CD4-positive, alpha-beta T cell (primary cell): ENCODE data around the gene RNPEPL1. TPM values are rescaled to one million over a fixed set of nuclear protein-coding genes. Genes with fewer than 3 reads are reported as not detected.

Source experiments
- ATAC-seq: fragments of 200-7000 bp; cut with Tn5 transposase; one replicate; pipeline ENCODE4 v1.10.0; 2022; ENCODE audit warnings: mild to moderate bottlenecking; ENCODE audit not compliant: poor library complexity
- CTCF ChIA-PET: fragments of 350-600 bp; sonication (Branson Sonifier 250); formaldehyde crosslinking; loops from one replicate; lab custom pipeline; 2021; ENCODE audit warnings: antibody characterized with exemption, inconsistent platforms; lab: Charles Lee
- POLR2A ChIA-PET: fragments of 350-600 bp; sonication (Branson Sonifier 250); formaldehyde crosslinking; loops from one replicate; lab custom pipeline; 2021; ENCODE audit warnings: antibody characterized with exemption, inconsistent platforms; lab: Charles Lee
- DNase-seq, 14 experiments: peaks; one replicate each; pipeline ENCODE4 v3.0.0-alpha.2; 2013 to 2020; ENCODE audit warnings: mixed read lengths in 2 of 14
- H3K27ac ChIP-seq, 2 donors: one replicate each; pipeline versions ENCODE4 v1.5.1 to v1.7.0; 2013; ENCODE audit warnings: low read length in 2 of 2, low read depth in 1 of 2, mild to moderate bottlenecking in 1 of 2
- H3K27me3 ChIP-seq, 2 experiments: 1 replicate in 1 of 2; 2 replicates in 1 of 2; pipeline versions ENCODE4 v1.6.1 to v1.7.0; 2013; ENCODE audit warnings: low read length in 2 of 2, control low read depth in 1 of 2, mild to moderate bottlenecking in 1 of 2, moderate library complexity in 1 of 2; ENCODE audit not compliant: insufficient read depth in 2 of 2, control insufficient read depth in 1 of 2
- H3K36me3 ChIP-seq: one replicate; pipeline ENCODE4 v1.6.1; 2013; ENCODE audit warnings: low read length, control low read depth; ENCODE audit not compliant: insufficient read depth
- H3K4me1 ChIP-seq: one replicate; pipeline ENCODE4 v1.6.1; 2013; ENCODE audit warnings: low read length, control low read depth; ENCODE audit not compliant: insufficient read depth
- H3K4me3 ChIP-seq: one replicate; pipeline ENCODE4 v1.5.1; 2013; ENCODE audit warnings: mild to moderate bottlenecking, low read length, moderate library complexity
- H3K9me3 ChIP-seq, 2 experiments: 1 replicate in 1 of 2; 2 replicates in 1 of 2; pipeline versions ENCODE4 v1.6.1 to v1.7.0; 2013; ENCODE audit warnings: low read length in 2 of 2, mild to moderate bottlenecking in 2 of 2, control low read depth in 1 of 2, moderate library complexity in 1 of 2; ENCODE audit not compliant: control insufficient read depth in 1 of 2, insufficient read depth in 1 of 2
- H3K27ac Mint-ChIP-seq: one replicate; pipeline ENCODE4 v1.8.0; 2020; ENCODE audit warnings: mixed read lengths
- H3K27me3 Mint-ChIP-seq: one replicate; pipeline ENCODE4 v1.8.0; 2021; ENCODE audit warnings: mixed read lengths
- H3K36me3 Mint-ChIP-seq: one replicate; pipeline ENCODE4 v1.8.0; 2021; ENCODE audit warnings: low read depth, mixed read lengths
- H3K4me1 Mint-ChIP-seq: one replicate; pipeline ENCODE4 v1.8.0; 2021; ENCODE audit warnings: low read depth, mixed read lengths
- H3K4me3 Mint-ChIP-seq: one replicate; pipeline ENCODE4 v1.8.0; 2020; ENCODE audit warnings: mild to moderate bottlenecking, mixed read lengths
- H3K9me3 Mint-ChIP-seq: one replicate; pipeline ENCODE4 v1.8.0; 2020; ENCODE audit warnings: mixed read lengths
- CTCF ChIP-seq: fragments of 200-600 bp; IDR thresholded peaks from one replicate; pipeline ENCODE4 v1.8.0; 2022; ENCODE audit warnings: antibody characterized with exemption, mild to moderate bottlenecking
- intact Hi-C, 2 experiments: fragments of 100-400 bp; cut with DNase I in 1 of 2; cut with micrococcal nuclease in 1 of 2; formaldehyde crosslinking; loops; one replicate each; pipeline versions ENCODE4 v1.15.1 to v1.9.0; 2023 to 2025; cut with DNase I, micrococcal nuclease
- total RNA-seq, 174 experiments: library from RNA in 2 of 174; stranded (reverse) in 2 of 174; gene quantifications; one replicate each; pipeline ENCODE4 v1.2.3 and lab custom pipeline; 2021 to 2026

The RNPEPL1 gene
- total RNA-seq, 2 experiments from 2014 or later = 73.0 to 78.8 TPM

DNA sequence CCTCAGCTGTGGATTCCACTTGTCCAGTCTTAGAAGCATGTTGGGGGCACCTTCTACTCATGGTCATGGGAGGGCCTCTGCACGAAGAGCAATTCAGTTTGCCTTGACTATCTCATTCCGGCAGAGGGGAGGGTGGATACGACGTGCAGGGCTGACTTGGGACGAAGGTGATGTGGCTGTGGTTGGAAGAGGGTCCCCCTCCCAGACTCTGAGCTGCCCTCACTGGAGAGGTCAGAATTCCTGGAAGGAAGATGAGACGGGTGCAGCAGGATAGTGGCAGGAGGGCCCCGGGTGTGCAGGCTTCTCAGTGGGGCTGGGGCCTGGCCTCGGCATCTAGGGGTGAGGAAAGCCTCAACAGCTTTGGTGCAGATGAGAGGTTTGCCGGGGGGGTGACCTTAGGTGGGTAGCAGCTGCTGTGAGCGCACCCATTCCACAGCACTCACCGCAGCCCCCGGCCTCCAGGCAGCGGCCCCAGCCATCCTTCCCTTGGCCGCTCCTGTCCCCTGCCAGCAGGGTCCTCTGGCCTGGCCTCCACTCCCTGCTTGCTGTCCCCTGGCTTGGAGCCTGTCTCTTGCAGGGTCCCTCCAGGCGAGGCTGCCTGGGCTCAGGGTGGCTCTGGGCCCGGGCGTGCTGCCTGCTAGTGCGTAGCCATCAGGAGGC is 3.2 kb downstream of the RNPEPL1 start:
- Histone ChIP-seq H3K27me3 (no peaks in the 10 kb centered on the region), H3K36me3 (peaks cover 51% of the 10 kb centered on the region), H3K27ac (no peak overlapping the region), H3K9me3 (no peaks in the 10 kb centered on the region), H3K4me3 (no peak overlapping the region), H3K4me1 (peaks cover 64% of the 10 kb centered on the region)
- no peak for DNase-seq
- POLR2A ChIA-PET = interaction anchor here (1.0 to 2.6 kb wide), 3 partner anchors 11 to 15 kb away, joined by 3 to 11 read pairs (median 4); partner anchors contain the start of genes CAPN10 and DUSP28
- Mint-ChIP-seq H3K27me3 (no peaks in the 10 kb centered on the region), H3K36me3 (peaks cover 44% of the 10 kb centered on the region), H3K4me3 (peak overlapping the region; percentile 74), H3K4me1 (peaks cover 38% of the 10 kb centered on the region), H3K27ac (peak overlapping the region; percentile 82), H3K9me3 (no peaks in the 10 kb centered on the region)
- intact Hi-C loops = no loop called here
- no peak for ATAC-seq
- CTCF ChIA-PET = interaction anchor here (2.1 kb wide), 1 partner anchor 9 kb away, joined by 8 read pairs; no protein-coding TSS in a partner anchor
- TF ChIP-seq CTCF = no peak

DNA sequence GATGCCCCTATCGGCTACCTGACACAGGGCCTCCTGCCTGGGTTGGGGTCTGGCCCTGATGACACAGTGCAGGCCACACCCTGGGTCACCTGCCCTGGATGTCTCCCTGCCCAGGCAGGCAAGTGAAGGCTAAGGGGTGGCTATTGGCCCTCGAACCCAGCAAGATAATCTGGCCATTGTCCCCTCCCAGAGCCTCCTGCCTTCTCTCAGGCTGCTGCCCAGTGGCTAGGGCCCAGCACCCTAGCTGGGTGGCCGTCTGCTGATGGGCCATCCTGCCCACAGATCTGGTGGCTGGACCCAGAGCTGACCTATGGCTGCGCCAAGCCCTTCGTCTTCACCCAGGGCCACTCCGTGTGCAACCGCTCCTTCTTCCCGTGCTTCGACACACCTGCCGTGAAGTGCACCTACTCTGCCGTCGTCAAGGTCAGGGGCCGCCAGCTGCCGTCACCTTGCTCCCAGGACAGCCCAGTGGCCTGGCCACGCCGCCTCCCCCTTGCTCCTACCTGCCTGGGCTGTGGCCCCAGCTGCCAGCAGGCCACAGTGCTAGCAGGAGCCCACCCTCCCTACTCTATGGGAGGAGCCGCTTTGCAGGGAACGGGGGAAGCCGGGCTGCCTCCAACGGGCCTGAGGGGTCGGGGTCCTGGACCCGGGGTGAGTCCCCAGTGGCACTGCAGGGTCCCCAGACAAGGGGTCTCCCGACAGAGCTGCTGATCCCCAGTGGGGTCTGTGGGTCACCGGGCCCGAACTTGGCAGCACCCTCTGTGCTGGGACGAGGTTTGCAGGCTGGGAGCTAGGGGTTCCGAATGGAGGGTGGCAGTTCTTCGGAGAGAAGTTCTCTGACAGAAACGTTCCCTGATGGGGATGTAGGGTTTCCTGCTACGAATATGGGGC is 4.1 kb downstream of the RNPEPL1 start:
- no peak overlapping the region for H3K27ac ChIP-seq
- H3K36me3 ChIP-seq = peaks cover 60% of the 10 kb centered on the region
- POLR2A ChIA-PET = interaction anchor here (1.0 to 2.6 kb wide), 3 partner anchors 11 to 14 kb away, joined by 4 to 11 read pairs (median 6); partner anchors contain the start of genes CAPN10 and DUSP28
- no peaks in the 10 kb centered on the region for H3K27me3 ChIP-seq
- H3K4me3 Mint-ChIP-seq = peak overlapping the region; percentile 25
- no peaks in the 10 kb centered on the region for H3K9me3 ChIP-seq
- ATAC-seq (no peak), DNase-seq (no peak)
- H3K27me3 Mint-ChIP-seq = no peaks in the 10 kb centered on the region
- no peaks in the 10 kb centered on the region for H3K9me3 Mint-ChIP-seq
- TF ChIP-seq CTCF = no peak
- peaks cover 29% of the 10 kb centered on the region for H3K4me1 Mint-ChIP-seq
- peaks cover 60% of the 10 kb centered on the region for H3K4me1 ChIP-seq
- CTCF ChIA-PET = interaction anchor here (2.1 kb wide), 1 partner anchor 8 kb away, joined by 8 read pairs; no protein-coding TSS in a partner anchor
- H3K27ac Mint-ChIP-seq = peak overlapping the region; percentile 30
- no peak overlapping the region for H3K4me3 ChIP-seq
- intact Hi-C loops = no loop called here
- H3K36me3 Mint-ChIP-seq = peaks cover 39% of the 10 kb centered on the region

DNA sequence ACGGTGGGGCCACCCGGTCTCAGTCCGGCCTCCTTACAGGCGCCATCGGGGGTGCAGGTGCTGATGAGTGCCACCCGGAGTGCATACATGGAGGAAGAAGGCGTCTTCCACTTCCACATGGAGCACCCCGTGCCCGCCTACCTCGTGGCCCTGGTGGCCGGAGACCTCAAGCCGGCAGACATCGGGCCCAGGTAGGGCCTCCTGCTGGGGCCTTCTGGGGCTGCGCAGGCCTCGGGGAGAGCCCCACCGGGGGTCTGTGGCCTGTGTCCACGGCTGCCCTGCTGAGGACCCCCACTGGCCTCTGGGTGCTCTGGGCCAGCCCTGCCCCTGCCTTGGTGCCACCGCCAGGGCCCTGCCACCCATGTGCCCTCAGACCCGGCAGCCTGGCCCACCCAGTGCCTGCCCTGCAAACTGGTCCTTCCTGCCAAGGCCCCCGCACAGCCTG is 4.8 kb downstream of the RNPEPL1 start:
- CTCF ChIA-PET = no interaction called here
- H3K27ac Mint-ChIP-seq = no peak overlapping the region
- DNase-seq = no peak

More for the DNA sequence above, 4.8 kb downstream of the RNPEPL1 start:
- no peaks in the 10 kb centered on the region for H3K9me3 ChIP-seq
- peaks cover 37% of the 10 kb centered on the region for H3K36me3 Mint-ChIP-seq
- H3K36me3 ChIP-seq = peaks cover 67% of the 10 kb centered on the region
- POLR2A ChIA-PET = interaction anchor here (1.5 to 2.6 kb wide), 2 partner anchors 12 to 13 kb away, joined by 6 to 11 read pairs; partner anchors contain the start of genes CAPN10 and DUSP28
- H3K9me3 Mint-ChIP-seq = no peaks in the 10 kb centered on the region
- intact Hi-C loops = no loop called here
- no peak overlapping the region for H3K4me3 Mint-ChIP-seq
- ATAC-seq = no peak
- no peaks in the 10 kb centered on the region for H3K27me3 ChIP-seq
- H3K4me1 Mint-ChIP-seq = peaks cover 24% of the 10 kb centered on the region
- no peaks in the 10 kb centered on the region for H3K27me3 Mint-ChIP-seq
- no peak for TF ChIP-seq CTCF
- H3K27ac ChIP-seq = no peak overlapping the region
- peaks cover 60% of the 10 kb centered on the region for H3K4me1 ChIP-seq
- no peak overlapping the region for H3K4me3 ChIP-seq
